NCI-H2107 (cell line): ENCODE results near the gene RAD51.
"Not testable (repeated sequence)": the region's sequence is repeated elsewhere in the genome, so short reads cannot be mapped to it uniquely, and the experiment has no call there.

Experiments used
- DNase-seq: peaks from one replicate; lab custom pipeline; 2025; lab: John Stamatoyannopoulos, UW

RAD51 gene

DNA sequence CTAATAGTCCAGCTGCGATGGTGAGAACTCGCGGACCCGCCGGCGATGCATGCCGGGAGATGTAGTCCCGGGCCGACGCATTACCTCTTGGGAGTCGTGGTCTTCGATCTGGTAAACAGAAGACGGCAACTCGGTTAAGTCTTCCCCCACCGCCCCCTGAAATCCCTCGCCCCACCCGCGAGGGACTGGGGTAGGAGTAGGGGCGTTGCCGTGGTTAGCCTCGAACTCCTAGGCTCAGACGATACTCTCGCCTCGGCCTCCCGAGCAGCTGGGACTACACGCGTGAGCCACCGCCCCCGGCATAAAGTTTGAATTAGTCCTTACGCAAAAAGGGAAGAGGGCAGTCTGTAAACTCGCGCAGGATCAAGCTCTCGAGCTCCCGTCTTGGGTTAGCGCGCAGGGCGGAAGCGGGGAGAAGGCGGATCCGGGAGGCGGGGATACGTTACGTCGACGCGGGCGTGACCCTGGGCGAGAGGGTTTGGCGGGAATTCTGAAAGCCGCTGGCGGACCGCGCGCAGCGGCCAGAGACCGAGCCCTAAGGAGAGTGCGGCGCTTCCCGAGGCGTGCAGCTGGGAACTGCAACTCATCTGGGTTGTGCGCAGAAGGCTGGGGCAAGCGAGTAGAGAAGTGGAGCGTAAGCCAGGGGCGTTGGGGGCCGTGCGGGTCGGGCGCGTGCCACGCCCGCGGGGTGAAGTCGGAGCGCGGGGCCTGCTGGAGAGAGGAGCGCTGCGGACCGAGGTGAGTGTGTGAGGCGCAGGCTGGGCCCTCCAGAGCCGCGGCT is at the start of gene RAD51:
Gene RAD51, plus strand, starts transcription at position 487 of the 781 bp plus-strand sequence. CDS start 3,585 bp downstream, outside the sequence.
- DNase-seq = peak; percentile 55

DNA sequence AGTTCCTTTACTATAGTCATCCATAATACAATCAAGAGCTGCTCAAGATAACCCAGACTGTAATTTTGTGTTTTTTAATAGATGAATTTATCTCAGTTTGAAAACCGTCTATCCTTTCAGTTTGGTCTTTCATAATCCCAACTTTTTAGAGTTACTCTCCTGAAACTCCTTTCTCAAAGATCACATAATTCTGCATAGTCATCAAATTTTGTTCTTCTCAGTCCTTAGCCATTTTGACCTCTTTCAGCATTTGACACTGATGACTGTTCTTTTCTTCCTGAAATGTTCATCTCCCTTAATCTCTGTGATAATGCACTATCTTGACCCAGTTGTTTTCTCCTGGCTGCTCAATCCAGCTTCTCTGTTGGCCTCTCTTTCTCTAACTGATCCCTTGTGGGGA is 47.5 kb upstream of the RAD51 start:
- no peak for DNase-seq

DNA sequence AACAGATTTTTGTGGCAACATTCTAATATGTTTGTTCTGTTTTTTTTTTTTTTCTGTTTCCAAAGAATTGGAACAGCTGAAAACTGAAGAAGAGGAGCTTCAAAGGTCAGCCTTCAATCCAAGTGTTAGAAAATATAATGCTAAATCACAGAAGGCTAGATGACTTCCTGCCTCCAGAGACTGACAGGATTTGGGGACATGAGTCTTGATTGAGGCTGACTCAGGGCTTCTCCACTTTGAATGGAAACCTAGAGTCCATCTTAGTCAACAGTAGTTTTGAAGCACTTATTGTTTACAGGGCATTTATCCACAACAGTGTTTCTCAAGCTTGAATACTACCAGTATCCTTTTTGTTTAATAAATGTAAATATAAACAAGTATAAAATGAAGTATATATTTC is 44.5 kb upstream of the RAD51 start:
- DNase-seq = no peak

DNA sequence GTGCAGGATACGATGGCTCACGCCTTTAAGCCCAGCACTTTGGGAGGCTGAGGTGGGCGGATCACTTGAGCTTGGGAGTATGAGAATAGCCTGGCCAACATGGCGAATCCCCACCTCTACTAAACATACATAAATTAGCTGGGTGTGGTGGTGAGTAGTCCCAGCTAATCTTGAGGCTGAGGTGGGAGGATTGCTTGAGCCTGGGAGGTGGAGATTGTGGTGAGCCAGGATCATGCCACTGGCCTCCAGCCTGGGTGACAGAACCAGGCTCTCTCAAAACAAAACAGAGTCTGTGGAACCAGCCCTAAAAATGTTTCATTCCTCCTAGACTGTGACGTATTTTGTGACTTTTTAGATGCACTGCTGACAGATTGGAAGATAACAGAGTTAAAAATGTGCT is 34.3 kb upstream of the RAD51 start:
- no peak for DNase-seq

DNA sequence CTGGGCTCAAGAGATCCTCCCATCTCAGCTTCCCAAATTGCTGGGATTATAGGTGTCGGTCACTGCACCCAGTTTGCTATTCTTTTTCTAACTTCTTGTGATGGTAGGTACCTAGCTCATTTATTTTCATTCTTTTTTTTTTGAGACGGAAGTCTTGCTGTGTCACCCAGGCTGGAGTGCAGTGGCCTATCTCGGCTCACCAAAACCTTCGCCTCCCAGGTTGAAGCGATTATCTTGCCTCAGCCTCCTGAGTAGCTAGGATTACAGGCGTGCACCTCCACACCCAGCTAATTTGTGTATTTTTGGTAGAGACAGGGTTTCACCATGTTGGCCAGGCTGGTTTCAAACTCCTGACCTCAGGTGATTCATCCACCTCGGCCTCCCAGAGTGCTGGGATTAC is 30.1 kb upstream of the RAD51 start:
- no peak for DNase-seq

DNA sequence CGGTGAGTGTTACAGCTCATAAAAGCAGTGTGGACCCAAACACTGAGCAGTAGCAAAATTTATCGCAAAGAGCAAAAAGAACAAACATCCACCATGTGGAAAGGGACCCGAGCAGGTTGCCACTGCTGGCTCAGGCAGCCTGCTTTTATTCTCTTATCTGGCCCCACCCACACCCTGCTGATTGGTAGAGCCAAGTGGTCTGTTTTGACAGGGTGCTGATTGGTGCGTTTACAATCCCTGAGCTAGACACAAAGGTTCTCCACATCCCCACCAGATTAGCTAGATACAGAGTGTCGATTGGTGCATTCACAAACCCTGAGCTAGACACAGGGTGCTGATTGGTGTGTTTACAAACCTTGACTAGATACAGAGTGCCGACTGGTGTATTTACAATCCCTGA is 18.7 kb upstream of the RAD51 start:
- not testable (repeated sequence) for DNase-seq

DNA sequence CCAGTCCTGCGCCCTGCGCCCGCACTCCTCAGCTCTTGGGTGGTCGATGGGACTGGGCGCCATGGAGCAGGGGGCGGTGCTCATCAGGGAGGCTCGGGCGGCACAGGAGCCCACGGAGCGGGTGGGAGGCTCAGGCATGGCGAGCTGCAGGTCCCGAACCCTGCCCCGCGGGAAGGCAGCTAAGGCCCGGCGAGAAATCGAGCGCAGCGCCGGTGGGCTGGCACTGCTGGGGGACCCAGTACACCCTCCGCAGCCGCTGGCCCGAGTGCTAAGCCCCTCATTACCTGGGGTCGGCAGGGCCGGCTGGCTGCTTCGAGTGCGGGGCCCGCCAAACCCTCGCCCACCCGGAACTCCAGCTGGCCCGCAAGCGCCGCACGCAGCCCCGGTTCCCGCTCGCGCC is 18.1 kb upstream of the RAD51 start:
- not testable (repeated sequence) for DNase-seq

DNA sequence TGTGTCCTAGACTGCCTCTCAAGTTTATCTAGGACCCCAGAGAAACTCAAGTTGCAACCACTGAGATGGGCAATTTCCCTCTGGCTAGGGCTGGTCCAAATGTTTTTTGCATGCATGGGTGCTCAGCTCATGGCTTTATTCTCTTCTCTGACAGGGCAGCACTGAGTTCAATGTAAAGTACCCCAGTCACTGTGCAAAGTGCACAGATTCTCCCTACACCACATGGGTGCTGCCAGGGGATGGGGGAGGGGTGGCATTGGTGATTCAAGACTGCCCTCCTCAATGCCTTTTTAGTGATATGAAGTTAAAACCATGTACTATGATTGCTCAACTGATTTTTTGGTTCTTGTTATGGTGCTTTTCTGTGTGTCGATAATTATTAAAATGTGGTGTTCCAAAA is 14.8 kb upstream of the RAD51 start:
- DNase-seq = no peak

DNA sequence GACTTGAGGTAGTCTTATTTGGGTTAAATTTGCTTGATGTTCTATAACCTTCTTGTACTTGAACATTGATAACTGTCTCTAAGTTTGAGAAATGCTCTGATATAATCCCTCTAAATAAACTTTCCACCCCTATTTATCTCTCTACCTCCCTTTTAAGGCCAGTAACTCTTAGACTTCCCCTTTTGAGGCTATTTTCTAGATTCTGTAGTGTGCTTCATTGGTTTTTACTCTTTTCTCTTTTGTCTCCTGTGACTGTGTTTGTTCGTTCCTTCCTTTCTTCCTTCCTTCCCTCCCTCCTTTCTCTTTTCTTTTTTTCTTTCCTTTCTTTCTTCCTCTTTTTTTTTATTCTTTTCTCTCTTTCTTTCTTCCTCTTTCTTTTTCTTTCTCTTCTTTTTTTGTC is 14.0 kb upstream of the RAD51 start:
- DNase-seq = not testable (repeated sequence)

DNA sequence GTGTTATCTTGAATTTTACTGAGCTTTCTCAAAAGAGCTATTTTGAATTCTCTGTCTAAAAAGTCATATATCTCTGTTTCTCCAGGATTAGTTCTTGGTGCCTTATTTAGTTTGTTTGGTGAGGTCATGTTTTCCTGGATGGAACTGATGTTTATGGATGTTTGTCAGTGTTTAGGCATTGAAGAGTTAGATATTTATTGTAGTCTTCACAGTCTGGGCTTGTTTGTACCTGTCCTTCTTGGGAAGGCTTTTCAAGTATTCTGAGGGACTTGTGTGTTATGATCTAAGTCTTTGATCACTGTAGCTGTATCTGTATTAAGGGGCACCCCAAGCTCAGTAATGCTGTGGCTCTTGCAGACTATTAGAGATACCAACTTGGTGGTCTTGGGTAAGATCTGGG is 10.6 kb upstream of the RAD51 start:
- no peak for DNase-seq

DNA sequence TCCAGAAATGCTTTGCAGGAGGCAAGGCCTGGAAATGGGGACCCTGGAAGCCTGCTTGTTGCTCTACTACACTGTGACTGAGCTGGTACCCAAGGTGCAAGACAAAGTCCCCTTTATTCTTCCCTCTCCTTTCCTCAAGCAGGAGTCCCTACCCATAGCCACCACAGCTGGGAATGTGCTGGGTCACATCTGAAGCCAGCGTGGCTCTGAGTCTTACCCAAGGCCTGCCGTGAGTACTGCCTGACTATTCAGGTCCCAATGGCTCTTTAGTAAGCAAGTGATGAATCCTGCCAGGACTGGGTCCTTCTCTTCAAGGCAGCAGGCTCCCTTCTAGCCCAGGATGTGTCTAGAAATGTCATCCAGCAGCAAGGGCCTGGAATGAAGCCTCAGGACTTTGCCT is 9.6 kb upstream of the RAD51 start:
- DNase-seq = no peak

DNA sequence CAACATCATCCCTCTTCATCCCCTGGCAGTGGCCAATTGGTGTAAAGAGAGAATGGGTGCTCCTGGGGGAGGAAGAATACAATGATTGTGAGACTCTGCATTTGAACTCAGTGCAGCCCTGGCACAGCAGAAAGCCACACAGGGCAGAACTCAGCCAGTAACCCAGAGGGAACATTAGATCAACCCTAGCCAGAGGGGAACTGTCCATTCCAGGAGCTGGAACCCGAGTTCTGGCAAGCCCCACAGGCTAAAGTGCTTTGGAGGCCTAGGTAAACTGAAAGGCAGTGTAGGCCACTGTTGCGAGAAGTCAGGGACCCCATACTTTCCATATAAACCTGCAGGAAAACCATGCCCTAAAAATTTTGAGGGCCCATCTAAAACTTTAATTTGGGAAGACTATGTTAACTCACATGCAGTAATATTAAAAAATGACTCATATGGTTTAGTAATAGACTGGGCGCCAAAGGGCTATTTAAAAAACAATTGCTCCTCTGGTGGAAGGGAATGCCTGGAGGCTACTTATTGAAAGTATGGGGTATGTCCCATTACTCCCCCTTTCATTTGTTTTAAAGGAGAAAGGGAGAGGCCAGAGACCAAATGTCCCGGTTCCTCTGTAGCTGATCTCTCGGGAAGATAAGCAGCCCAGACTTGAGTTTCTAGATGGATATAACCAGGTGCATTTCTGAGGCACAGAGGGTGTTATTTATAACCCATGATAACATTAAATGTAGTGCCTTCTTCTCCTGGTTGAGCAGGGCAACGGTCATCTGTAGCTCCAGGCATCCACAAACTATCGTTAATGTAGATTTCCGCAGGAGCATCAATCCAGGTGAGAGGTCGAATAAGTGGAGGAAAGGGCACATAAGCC is 5.8 kb upstream of the RAD51 start:
- no peak for DNase-seq

DNA sequence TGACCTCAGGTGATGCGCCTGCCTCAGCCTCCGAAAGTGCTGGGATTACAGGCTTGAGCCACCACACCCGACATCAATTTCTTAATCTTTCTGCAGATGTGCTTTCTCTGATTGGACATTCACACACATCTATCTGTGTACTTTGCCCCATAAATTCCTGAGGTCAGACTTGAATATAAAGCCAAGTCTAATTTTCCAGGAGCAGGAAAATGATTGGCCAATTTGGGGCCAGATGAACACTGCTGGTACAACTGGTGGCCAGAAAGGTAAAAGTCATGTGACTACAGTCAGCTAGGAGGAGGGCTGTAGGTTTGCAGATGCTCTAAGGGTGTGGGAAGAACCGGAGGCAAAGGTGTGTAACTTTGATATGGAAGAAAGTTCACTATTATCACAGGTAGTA is 3.2 kb upstream of the RAD51 start:
- no peak for DNase-seq

DNA sequence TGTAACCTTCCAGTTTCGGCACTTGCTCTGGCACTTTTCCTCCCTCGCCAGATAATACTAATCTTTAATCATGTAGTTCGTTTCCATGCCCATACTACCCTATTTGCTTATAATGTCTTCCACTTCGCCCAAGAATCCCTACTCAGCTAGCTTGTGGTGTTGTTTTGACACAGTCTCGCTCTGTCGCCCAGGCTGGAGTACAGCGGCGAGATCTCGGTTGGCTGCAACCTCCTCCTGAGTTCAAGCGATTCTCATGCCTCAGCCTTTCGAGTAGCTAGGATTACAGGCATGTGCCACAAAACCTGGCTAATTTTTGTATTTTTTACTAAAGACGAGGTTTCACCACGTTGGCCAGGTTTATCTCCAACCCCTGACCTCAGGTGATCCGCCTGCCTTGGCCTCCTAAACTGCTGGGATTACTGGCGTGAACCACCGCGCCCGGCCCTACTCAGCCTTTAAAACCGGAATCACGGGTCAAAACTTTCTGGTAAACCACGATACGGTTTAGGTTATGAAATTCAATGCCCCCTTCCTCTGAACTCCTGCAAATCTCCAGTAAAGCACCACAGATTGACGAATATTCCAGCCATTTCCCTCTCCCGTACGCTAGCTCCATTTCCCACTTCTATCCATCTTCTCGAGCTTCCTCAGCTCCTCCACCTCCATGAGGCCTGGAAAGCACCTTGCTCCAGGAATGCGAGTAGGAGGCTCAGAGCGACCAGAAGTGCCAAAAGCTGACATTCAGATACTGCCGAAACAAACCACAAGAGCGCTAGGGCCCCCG is 878 bp upstream of the RAD51 start:
- no peak for DNase-seq

DNA sequence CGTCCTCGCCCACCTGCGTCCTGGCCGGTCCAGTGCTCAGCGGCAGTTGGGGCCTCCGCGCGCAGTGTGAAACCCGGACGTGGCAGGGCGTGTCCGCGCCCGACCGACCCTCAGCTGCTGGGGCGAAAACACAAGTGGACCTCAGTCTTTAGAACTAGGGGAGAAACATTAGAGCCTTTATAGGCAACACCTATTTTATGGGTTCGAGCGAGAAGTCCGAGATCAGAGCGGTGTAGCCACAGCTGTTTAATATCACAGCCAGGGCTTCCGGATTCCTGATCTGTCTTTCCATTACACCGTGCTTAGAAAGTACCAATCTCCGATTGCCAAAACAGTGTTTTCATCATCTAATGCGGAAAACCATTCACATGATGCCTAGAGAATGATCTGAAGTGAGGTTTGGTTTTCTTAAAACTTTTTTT is 506 bp downstream of the RAD51 start:
- DNase-seq = no peak

DNA sequence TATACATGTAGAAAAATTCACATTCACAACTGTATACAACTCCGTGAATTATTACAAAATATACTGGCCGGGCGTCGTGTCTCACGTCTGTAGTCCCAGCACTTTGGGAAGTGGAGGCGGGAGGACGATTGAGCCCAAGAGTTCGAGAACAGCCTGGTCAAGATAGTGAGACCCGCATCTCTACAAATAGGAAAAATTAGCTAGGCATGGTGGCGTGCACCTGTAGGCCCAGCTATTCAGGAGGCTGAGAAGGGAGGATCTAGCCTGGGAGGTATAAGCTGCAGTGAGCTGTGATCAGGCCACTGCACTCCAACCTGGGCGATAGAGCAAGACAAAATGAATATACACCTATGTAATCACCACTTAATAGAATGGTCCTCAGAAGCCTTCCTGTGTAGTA is 1.3 kb downstream of the RAD51 start:
- no peak for DNase-seq

DNA sequence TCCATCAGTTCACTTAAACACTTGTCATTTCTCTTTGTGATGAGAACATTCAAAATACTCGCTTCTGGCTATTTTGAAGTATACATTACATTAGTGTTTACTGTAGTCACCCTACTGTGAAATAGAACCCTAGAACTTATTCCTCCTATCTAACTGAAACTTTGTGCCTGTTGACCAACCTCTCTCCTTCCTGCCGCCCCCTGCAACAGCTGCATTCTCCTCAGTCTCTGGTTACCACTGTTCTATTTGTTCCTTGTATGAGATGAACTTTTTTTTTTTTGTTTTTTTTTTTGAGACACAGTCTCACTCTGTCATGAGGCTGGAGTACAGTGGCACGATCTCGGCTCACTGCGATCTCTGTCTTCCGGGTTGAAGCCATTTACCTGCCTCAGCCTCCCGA is 2.9 kb downstream of the RAD51 start:
- DNase-seq = no peak

DNA sequence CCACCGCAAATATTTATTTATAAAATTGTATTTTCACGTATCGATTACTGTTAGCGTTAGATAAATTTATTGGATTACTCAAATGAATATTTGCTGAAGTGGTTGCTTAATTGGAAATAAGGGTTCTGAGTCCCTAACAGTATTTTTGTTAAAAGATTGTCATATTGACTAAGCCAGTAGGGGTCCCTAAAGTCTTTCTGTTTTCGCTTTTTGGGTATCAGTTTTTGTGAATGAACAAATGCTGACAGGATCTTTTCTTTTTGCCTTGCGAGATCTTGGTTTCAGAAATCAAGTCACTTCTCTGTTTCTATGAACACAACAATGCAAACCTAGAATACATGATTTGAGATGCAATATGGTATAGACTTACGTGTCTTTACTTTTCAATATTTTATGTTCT is 7.1 kb downstream of the RAD51 start:
- no peak for DNase-seq

DNA sequence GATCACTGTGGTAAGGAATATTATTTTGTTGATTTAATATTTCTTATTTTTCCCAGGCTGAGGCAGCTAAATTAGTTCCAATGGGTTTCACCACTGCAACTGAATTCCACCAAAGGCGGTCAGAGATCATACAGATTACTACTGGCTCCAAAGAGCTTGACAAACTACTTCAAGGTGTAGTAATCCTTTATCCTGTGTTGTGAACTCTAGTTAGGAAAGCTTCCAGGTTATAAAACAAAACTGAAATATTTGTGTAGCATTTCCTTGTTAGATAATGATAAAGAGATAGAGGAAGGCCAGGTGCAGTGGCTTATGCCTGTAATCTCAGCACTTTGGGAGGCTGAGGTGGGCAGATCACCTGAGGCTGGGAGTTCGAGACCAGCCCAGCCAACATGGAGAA is 11.1 kb downstream of the RAD51 start:
- DNase-seq = no peak

DNA sequence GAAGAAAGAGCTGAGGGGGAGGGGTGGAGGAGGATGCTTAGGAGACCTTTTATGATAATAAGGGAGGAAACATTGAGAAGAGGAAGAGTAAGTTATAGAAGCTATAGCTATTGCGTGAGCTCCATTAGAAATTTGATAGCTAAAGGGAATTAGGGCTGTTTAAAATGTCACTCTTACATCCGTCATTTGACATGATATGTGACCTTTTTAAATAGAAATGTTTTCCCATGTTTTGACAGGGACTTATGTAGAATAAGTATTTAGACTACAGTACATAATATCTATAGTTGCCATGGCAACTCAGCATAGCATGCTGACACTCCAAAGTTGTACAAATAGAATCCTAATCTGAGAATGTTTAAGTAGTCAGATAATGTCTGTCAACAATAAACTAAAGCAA is 19.2 kb downstream of the RAD51 start:
- no peak for DNase-seq

DNA sequence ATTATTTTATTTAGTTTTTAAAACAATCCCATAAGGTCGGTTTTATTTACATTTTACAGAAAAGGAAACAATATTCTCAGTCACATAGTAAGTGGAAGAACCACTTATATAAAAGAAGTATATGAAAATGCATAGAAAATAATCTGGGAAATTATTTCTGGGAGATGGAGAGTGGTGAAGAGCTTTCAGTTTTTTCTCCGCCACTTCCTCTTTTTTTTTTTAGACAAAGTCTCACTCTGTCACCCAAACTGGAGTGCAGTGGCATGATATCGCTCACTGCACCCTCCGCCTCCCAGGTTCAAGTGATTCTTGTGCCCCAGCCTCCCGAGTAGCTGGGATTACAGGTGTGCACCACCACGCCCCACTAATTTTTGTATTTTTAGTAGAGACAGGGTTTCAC is 21.2 kb downstream of the RAD51 start:
- no peak for DNase-seq

DNA sequence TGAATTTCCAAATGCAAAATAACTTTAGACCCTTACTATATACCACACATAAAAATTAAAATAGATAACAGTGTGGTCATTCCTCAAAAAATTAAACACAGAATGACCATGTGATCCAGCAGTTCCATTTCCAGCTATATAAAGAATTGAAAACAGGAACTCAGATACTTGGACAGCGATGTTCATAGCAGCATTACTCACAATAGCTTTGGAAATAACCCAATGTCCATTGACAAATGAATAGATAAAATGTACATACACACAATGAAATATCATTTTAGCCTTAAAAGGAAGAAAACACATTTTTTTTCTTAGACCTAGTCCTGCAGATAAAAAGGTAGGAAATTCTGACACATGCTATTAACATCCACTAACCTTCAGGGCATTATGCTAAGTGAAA is 26.7 kb downstream of the RAD51 start:
- no peak for DNase-seq

DNA sequence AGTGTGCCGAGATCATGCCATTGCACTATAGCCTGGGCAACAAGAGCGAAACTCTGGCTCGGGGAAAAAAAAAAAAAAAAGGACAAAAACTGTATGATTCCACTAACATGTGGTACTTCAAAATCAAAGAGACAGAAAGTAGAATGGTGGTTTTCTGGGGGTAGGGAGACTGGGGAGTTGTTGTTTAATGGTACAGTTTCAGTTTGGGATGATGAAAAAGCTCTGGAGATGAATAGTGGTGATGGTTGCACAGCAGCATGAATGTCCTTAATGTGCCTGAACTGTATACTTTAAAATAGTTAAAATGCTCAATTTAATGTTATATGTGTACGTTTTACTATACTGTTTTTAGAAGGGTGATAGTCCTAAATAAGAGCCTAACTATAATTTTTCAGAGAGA is 27.4 kb downstream of the RAD51 start:
- DNase-seq = no peak
